Measurements from ENCODE around the gene ROBO1.
"Not testable (repeated sequence)": the region's sequence is repeated elsewhere in the genome, so short reads cannot be mapped to it uniquely, and the experiment has no call there.

ROBO1 gene

GRCh38 chr3:79551321-79551892, 216.4 kb downstream of the ROBO1 start:
- no peak for DNase-seq (ENCODE audit: low read depth)

- no peak for DNase-seq (ENCODE audit: low read depth)
Observed at GRCh38 chr3:79543218-79543982, 224.4 kb downstream of the ROBO1 start.

- peak; percentile 31 for DNase-seq (ENCODE audit: low read depth)
Observed at GRCh38 chr3:79534727-79535126, 233.1 kb downstream of the ROBO1 start.

DNA sequence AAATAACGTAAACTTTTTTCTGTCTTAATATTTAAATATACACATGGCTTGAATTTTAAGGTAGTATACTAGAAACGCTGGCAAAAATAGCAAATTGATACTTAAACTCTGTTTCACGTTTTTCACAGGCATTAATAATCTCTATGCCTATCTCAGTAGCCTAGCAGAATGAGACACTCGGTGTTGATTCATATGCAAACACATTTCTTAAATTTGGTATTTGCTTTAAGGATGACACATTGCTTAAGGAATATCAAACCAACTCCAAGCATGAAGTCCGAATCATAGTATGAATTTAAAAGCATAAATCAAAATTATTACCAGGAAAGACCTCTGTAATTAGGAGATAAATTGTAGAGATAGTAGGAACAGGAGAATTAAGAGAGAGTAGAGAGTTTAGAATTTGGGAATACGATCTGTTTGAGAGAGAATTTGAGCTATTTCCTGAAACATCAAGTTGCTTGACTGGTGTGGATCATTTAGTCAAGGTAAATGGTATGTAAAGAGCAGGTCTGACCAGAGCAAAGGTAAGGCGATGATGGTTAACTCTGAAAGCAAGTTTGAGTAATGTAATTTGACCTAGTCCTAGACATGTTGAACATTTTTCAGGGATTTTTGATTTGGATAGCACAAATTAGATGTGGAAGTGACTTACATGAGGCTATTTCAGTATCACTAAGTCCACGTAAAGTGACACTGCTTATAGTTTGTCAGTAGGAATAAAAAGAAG, 236.1 kb downstream of the ROBO1 start:
- no peak for DNase-seq (ENCODE audit: low read depth)

DNA sequence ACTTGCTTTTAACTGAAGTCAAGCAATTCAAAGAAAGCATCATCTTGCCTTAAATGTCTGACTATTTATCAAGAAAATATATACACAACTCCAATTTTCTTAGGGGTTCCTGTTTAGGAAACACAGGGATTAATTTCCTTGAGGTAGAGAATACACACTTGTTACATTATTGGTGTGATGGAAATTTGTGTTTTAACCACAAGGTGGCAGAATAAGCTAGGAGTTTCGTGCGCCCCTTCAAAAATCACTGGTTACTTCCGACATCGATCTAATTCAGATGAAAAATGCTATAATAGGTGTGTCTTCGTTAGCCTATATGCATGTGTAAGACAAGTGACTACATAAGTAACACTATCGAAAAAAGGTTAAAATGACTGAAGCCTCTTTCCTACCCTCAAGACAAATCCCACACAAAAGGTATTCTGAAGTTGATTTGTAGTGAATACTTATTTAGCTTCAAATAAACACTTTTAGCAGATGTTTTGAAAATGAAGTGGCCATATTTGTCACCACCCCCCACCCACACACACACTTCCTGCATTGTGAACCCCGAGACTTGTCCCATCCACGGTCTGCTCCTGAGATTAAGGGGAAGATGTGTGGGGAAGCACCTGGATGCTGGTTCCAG, 246.5 kb downstream of the ROBO1 start:
- peak; percentile 60 for DNase-seq (ENCODE audit: low read depth)

GRCh38 chr3:79517766-79518413, 249.9 kb downstream of the ROBO1 start:
- DNase-seq (ENCODE audit: low read depth) = peak; percentile 52

- DNase-seq (ENCODE audit: low read depth) = peak; percentile 30
Observed at GRCh38 chr3:79516795-79517194, 251.0 kb downstream of the ROBO1 start.

- no peak for DNase-seq (ENCODE audit: low read depth)
Observed at GRCh38 chr3:79515072-79515471, 252.7 kb downstream of the ROBO1 start.

DNA sequence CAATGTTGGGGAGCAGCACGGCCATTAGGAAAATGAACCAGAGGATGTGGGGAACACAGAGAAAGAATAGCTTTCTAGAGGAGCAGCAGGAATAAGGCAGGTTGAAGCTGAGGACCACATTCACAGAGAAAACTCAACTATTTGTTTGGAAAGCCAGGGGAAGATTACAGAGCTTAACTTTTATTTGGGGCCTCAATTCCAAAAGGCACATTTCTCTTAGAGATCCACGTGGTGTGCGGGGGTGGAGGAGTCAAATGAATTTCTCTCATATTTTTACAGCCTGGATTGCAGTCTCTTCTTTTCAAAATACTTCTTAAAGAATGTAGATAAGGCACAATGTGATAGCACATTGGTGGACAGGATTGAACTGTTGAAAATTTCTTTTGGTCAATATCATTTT, 253.7 kb downstream of the ROBO1 start:
- no peak for DNase-seq (ENCODE audit: low read depth)

DNA sequence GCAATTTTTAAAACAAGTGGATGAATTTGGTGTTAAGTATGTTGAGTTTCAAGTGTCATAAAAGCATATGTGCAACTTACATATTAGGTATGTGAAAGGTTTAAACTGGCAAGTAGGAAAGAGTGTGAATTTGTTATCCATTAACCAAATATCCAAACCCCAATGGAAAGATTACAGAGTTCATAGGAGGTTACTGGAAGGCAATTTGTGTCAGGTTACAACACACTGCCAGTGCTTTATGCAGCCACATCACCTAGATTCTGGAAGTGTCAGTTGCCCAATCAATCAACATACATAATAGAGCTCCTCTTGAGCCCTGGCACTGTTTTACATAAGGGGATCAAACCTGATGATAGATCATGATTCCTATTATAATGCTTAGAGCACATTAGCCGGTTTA, 261.0 kb downstream of the ROBO1 start:
- DNase-seq (ENCODE audit: low read depth) = no peak

GRCh38 chr3:79502216-79502681, 265.5 kb downstream of the ROBO1 start:
- not testable (repeated sequence) for DNase-seq (ENCODE audit: low read depth)

DNA sequence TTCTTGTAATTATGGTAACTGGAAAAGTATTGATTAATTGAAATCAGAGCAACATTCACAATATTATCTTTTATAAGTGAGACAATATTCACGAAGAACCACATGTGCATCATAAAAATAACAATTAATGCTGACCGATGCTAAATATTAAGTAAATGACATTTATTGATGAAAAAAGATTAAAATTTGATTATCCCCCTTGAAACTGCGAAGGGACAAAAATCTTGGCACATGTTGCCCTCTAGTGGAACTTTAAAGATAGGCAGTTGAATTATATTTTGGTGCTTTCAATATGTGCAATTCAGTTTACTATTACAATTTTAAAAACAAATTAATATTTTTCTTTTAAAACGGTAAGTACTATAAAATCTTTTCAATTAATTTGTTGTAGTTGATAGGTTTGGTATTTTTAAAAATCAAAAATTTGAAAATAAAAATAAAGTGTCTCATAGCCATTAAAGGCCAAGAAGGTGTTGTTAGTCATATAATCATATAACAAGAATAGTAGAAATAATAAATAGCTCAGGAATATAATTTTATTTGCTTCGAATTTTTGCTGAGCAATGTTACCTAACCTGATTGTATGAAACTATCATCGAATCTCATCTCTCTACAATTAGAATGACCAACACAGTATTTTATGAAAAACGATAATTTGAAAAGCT, 270.2 kb downstream of the ROBO1 start:
- DNase-seq (ENCODE audit: low read depth) = peak; percentile 46

- DNase-seq (ENCODE audit: low read depth) = no peak
Observed at GRCh38 chr3:79491029-79491641, 276.7 kb downstream of the ROBO1 start.

GRCh38 chr3:79490165-79491028, 277.4 kb downstream of the ROBO1 start:
- peak; percentile 7 for DNase-seq (ENCODE audit: low read depth)

- DNase-seq (ENCODE audit: low read depth) = no peak
Observed at GRCh38 chr3:79488407-79488806, 279.4 kb downstream of the ROBO1 start.

- DNase-seq (ENCODE audit: low read depth) = no peak
Observed at GRCh38 chr3:79480746-79481145, 287.1 kb downstream of the ROBO1 start.

GRCh38 chr3:79478620-79479019, 289.2 kb downstream of the ROBO1 start:
- no peak for DNase-seq (ENCODE audit: low read depth)

- DNase-seq (ENCODE audit: low read depth) = no peak
Observed at GRCh38 chr3:79477242-79477641, 290.6 kb downstream of the ROBO1 start.

DNA sequence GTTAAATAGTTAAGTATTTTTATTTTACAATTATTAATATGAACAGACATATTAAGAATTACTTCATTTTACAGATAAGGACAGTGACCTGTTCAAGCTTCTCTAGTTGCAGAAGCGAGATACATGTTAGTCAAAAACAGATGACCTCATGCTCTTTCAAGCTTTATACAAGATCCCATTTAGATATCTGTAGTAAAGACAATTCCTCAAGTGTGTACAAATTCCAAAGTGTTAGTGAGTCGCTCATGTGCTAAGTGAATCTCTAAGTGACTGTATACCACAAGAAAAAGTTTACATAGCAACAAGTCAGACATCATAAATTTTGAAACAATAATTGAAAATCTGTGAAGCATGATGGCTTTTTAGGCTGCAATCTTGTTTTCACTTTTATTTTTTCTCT, 293.8 kb downstream of the ROBO1 start:
- peak; percentile 1 for DNase-seq (ENCODE audit: low read depth)

GRCh38 chr3:79467721-79468120, 300.1 kb downstream of the ROBO1 start:
- DNase-seq (ENCODE audit: low read depth) = peak; percentile 43

Data from ELR (cell line).